WTC11 (cell line): ENCODE results near the gene SSC5D. TPM values are rescaled to one million over a fixed set of nuclear protein-coding genes. Genes with fewer than 3 reads are reported as not detected.

Experiments
- ATAC-seq: fragments of 200-7000 bp; cut with Tn5 transposase; 2 replicates; pipeline ENCODE4 v1.10.0; 2021; ENCODE audit warnings: mild to moderate bottlenecking, moderate library complexity
- CTCF ChIA-PET: fragments of 300-600 bp; sonication (Branson Sonifier 250); formaldehyde crosslinking; loops from one replicate; lab custom pipeline; 2021; ENCODE audit warnings: antibody characterized with exemption; lab: Charles Lee
- POLR2A ChIA-PET: fragments of 350-600 bp; sonication (Branson Sonifier 250); formaldehyde crosslinking; loops from one replicate; lab custom pipeline; 2021; ENCODE audit warnings: antibody characterized with exemption; lab: Charles Lee
- DNase-seq: peaks from one replicate; pipeline ENCODE4 v3.0.0; 2021; ENCODE audit warnings: low spot score
- H3K27ac Mint-ChIP-seq: 2 replicates; pipeline ENCODE4 v1.8.0; 2021; ENCODE audit warnings: mixed read lengths
- H3K27me3 Mint-ChIP-seq: 2 replicates; pipeline ENCODE4 v1.8.0; 2021; ENCODE audit warnings: low read depth, mild to moderate bottlenecking, moderate library complexity, mixed read lengths
- H3K36me3 Mint-ChIP-seq: 2 replicates; pipeline ENCODE4 v1.8.0; 2021; ENCODE audit warnings: mixed read lengths
- H3K4me1 Mint-ChIP-seq: 2 replicates; pipeline ENCODE4 v1.8.0; 2022; ENCODE audit warnings: mixed read lengths
- H3K4me3 Mint-ChIP-seq: 2 replicates; pipeline ENCODE4 v1.8.0; 2021; ENCODE audit warnings: mild to moderate bottlenecking, moderate library complexity, mixed read lengths
- H3K9me3 Mint-ChIP-seq: 2 replicates; pipeline ENCODE4 v1.8.0; 2021; ENCODE audit warnings: mixed read lengths
- EMX1 ChIP-seq: fragments of 250-450 bp; sonication (Bioruptor Pico); IDR thresholded peaks from 2 replicates; pipeline ENCODE4 v1.8.0; 2021; ENCODE audit warnings: mild to moderate bottlenecking
- FOXK1 ChIP-seq: sonication (generic); formaldehyde crosslinking; IDR thresholded peaks from 2 replicates; pipeline ENCODE4 v1.8.0; 2022; ENCODE audit warnings: mild to moderate bottlenecking, moderate library complexity, missing genetic modification reagents
- FOXP1 ChIP-seq: sonication (generic); formaldehyde crosslinking; IDR thresholded peaks from 2 replicates; pipeline ENCODE4 v1.8.0; 2022; ENCODE audit warnings: missing genetic modification reagents, mild to moderate bottlenecking, moderate library complexity, borderline replicate concordance
- JAZF1 ChIP-seq: fragments of 250-450 bp; sonication (Bioruptor Pico); IDR thresholded peaks from 2 replicates; pipeline ENCODE4 v1.9.0; 2021; ENCODE audit warnings: moderate library complexity, mild to moderate bottlenecking, inconsistent platforms
- NFATC4 ChIP-seq: fragments of 250-450 bp; sonication (Bioruptor Pico); IDR thresholded peaks from 2 replicates; pipeline ENCODE4 v1.9.0; 2021; ENCODE audit warnings: mild to moderate bottlenecking
- RORB ChIP-seq: fragments of 250-450 bp; sonication (Bioruptor Pico); IDR thresholded peaks from 2 replicates; pipeline ENCODE4 v1.9.0; 2021; ENCODE audit warnings: mild to moderate bottlenecking
- ZBTB21 ChIP-seq: sonication (generic); formaldehyde crosslinking; IDR thresholded peaks from 2 replicates; pipeline ENCODE4 v1.8.1; 2023; ENCODE audit warnings: mild to moderate bottlenecking, missing genetic modification reagents, borderline replicate concordance
- ZNF121 ChIP-seq: sonication (generic); formaldehyde crosslinking; IDR thresholded peaks from 2 replicates; pipeline ENCODE4 v1.8.0; 2023; ENCODE audit warnings: missing genetic modification reagents
- ZNF232 ChIP-seq: sonication (generic); formaldehyde crosslinking; IDR thresholded peaks from 2 replicates; pipeline ENCODE4 v1.8.0; 2022; ENCODE audit warnings: mild to moderate bottlenecking, missing genetic modification reagents
- total RNA-seq: library from RNA; stranded (reverse); gene quantifications from 3 replicates; pipeline ENCODE4 v1.2.3, GENCODE V29; 2021
- TF ChIP-seq, protein P1 (sequence below): sonication (generic); formaldehyde crosslinking; IDR thresholded peaks from 2 replicates; pipeline ENCODE4 v1.8.1; 2022; ENCODE audit warnings: mild to moderate bottlenecking, moderate library complexity, missing genetic modification reagents
- TF ChIP-seq, protein P2 (sequence below): sonication (generic); formaldehyde crosslinking; IDR thresholded peaks from 2 replicates; pipeline ENCODE4 v1.8.0; 2023; ENCODE audit warnings: missing genetic modification reagents
- TF ChIP-seq, protein P3 (sequence below): fragments of 250-450 bp; sonication (Bioruptor Pico); IDR thresholded peaks from 2 replicates; pipeline ENCODE4 v1.9.0; 2021; ENCODE audit warnings: mild to moderate bottlenecking
- TF ChIP-seq, protein P4 (sequence below): fragments of 250-450 bp; sonication (Bioruptor Pico); IDR thresholded peaks from 2 replicates; pipeline ENCODE4 v1.9.0; 2021; ENCODE audit warnings: moderate library complexity, mild to moderate bottlenecking, inconsistent platforms, borderline replicate concordance
- TF ChIP-seq, protein P5 (sequence below): sonication (generic); formaldehyde crosslinking; IDR thresholded peaks from 2 replicates; pipeline ENCODE4 v1.8.0; 2022; ENCODE audit warnings: mild to moderate bottlenecking, missing genetic modification reagents

SSC5D gene
- total RNA-seq, 1 experiment from 2014 or later = 2.9 TPM

DNA sequence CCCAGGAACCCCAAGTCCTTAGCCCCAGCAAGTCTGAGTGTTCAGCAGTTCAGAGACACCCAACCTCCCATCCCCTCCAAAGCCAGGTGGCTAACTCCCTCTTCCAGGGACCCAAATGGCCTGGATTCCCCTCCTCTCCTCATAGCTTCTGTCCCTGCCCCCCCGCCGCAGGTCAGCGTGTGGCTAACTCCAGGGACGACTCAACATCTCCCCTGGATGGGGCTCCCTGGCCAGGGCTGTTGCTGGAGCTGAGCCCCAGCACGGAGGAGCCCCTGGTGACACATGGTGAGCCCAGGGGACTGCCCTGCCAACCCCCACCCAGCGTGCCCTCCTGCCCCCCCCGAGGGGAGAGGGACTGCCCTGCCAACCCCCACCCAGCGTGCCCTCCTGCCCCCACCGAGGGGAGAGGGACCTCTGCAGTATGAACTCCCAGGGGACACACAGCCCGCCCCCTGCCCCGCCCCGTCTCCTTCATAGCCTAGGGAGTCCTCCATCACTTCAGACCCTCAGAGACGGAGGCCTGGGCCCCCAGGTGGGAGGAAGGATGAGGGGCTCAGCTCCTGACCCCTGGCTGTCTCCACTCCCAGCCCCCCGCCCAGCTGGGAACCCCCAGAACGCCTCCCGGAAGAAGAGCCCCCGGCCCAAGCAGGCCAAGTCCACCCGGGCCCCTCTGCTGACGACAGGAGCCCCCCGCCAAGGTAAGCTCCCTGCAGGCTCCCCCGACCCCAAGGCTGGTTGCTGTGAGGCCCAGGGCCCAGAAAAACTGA is 1.7 kb downstream of the SSC5D start (continued):
- TF ChIP-seq, protein P1, sequence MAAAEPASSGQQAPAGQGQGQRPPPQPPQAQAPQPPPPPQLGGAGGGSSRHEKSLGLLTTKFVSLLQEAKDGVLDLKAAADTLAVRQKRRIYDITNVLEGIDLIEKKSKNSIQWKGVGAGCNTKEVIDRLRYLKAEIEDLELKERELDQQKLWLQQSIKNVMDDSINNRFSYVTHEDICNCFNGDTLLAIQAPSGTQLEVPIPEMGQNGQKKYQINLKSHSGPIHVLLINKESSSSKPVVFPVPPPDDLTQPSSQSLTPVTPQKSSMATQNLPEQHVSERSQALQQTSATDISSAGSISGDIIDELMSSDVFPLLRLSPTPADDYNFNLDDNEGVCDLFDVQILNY = no peak
- TF ChIP-seq ZBTB21 (CRISPR knock-in tag) (no peak), NFATC4 (CRISPR knock-in tag) (no peak), JAZF1 (CRISPR knock-in tag) (no peak), ZNF232 (no peak)
- TF ChIP-seq, protein P2, sequence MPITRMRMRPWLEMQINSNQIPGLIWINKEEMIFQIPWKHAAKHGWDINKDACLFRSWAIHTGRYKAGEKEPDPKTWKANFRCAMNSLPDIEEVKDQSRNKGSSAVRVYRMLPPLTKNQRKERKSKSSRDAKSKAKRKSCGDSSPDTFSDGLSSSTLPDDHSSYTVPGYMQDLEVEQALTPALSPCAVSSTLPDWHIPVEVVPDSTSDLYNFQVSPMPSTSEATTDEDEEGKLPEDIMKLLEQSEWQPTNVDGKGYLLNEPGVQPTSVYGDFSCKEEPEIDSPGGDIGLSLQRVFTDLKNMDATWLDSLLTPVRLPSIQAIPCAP = no peak
- TF ChIP-seq, all 79 proteins: peak for 0

DNA sequence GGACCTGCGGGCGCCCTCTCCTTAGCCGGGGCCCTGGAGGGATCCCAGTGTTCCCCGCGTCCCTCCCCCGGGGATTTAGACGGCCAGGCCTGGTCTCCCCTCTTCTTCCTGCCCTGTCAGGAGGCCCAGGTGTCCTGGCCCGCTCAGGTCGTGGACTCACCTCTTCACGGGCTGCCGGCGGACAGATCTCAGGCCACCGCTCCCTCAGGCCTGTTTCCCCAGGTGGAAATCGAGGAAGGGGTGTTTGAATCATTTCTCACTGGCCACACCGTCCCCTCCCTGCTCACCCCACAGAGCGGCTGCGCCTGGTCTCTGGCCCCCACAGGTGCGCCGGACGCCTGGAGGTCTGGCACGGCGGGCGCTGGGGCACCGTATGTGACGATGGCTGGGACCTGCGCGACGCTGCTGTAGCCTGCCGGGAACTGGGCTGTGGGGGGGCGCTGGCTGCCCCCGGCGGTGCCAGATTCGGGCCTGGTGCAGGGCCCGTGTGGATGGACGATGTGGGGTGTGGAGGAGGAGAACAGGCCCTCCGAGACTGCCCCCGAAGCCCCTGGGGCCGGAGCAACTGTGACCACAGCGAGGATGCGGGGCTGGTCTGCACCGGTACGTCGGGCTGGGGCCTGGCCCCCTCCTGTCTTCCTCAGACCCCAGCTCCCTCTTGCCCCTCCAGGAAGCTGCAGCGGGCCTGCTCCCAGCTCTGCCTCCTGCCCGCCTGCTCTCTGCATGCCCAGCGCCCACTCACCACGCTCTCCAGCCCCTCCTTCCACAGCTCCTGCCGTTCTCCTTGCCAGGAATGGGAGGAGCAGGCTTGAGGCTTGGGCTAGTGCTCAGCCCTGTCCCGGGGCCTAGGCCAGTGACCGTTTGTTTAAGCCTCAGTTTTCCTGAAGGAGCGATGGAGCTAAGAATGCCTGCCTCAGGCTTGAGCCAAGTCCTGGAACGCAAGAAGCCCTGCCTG is 2.5 kb downstream of the SSC5D start:
- no peaks in the 10 kb centered on the region for H3K36me3 Mint-ChIP-seq
- no peak overlapping the region for H3K27ac Mint-ChIP-seq
- DNase-seq = no peak
- POLR2A ChIA-PET = no interaction called here
- no peak for ATAC-seq
- H3K27me3 Mint-ChIP-seq = peaks cover 3% of the 10 kb centered on the region
- H3K4me1 Mint-ChIP-seq = peaks cover 18% of the 10 kb centered on the region
- H3K4me3 Mint-ChIP-seq = no peak overlapping the region
- no peaks in the 10 kb centered on the region for H3K9me3 Mint-ChIP-seq
- no peak for TF ChIP-seq FOXK1 (CRISPR knock-in tag)
- TF ChIP-seq, protein P3, sequence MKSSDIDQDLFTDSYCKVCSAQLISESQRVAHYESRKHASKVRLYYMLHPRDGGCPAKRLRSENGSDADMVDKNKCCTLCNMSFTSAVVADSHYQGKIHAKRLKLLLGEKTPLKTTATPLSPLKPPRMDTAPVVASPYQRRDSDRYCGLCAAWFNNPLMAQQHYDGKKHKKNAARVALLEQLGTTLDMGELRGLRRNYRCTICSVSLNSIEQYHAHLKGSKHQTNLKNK (CRISPR knock-in tag) = no peak
- TF ChIP-seq NFATC4 (CRISPR knock-in tag) = no peak
- TF ChIP-seq, protein P4, sequence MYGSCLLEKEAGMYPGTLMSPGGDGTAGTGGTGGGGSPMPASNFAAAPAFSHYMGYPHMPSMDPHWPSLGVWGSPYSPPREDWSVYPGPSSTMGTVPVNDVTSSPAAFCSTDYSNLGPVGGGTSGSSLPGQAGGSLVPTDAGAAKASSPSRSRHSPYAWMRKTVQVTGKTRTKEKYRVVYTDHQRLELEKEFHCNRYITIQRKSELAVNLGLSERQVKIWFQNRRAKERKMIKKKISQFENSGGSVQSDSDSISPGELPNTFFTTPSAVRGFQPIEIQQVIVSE (CRISPR knock-in tag) = no peak
- TF ChIP-seq EMX1 = no peak
- no peak for TF ChIP-seq FOXP1 (CRISPR knock-in tag)
- TF ChIP-seq ZNF121 = no peak
- TF ChIP-seq, protein P5, sequence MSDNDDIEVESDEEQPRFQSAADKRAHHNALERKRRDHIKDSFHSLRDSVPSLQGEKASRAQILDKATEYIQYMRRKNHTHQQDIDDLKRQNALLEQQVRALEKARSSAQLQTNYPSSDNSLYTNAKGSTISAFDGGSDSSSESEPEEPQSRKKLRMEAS (CRISPR knock-in tag) = no peak
- TF ChIP-seq, all 79 proteins: peak for 0
- CTCF ChIA-PET = interaction anchor here (0.6 to 13.5 kb wide), 4 partner anchors 14 to 318 kb away, joined by 3 to 96 read pairs (median 3); no protein-coding TSS in a partner anchor

DNA sequence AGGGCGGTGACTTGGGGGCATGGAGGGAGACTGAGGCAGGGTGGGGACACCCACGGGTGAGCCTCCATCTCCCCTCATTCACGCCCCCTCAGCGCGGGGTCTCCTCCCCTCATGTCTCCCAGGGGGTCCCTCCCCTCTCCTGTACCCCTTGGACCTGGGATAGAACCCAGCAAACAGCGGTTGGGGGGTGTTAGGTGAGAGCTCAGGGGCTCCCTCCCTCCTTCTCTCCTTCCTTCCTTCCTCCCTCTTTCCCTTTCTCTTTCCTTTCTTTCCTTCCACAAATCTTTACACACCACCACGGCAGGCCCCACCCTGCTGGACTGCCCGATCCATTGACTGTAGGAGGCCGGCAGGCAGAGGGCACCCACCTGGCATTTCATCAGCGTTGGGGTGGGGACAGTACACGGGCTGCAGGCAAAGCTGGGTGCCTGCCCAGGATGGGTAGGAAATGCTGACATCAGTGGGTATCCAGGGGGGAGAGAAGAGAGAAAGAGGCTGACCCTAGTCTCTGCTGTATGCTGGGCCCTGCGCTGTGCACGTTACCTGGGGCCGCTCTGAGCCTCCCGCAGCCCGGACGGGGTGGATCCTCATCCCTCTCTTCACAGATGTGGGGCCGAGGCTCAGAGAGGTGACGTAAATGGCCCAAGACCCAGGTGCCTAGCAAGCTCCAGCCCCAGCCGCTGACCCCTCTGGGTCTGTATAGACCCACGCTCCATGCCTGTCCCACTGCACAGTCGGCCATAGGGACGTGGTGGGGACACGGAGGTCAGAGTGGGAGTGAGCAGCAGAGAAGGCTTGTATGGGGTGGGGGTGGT is 3.5 kb downstream of the SSC5D start:
- H3K36me3 Mint-ChIP-seq = no peaks in the 10 kb centered on the region
- H3K9me3 Mint-ChIP-seq = no peaks in the 10 kb centered on the region
- H3K4me3 Mint-ChIP-seq = no peak overlapping the region
- CTCF ChIA-PET = interaction anchor here (1.4 to 13.5 kb wide), 2 partner anchors 13 to 24 kb away, joined by 4 to 96 read pairs; no protein-coding TSS in a partner anchor
- peaks cover 14% of the 10 kb centered on the region for H3K4me1 Mint-ChIP-seq
- peaks cover 3% of the 10 kb centered on the region for H3K27me3 Mint-ChIP-seq
- POLR2A ChIA-PET = interaction anchor here (0.6 kb wide), 1 partner anchor 57 kb away, joined by 13 read pairs; no protein-coding TSS in a partner anchor
- ATAC-seq (no peak), DNase-seq (no peak)
- H3K27ac Mint-ChIP-seq = no peak overlapping the region
- TF ChIP-seq RORB (CRISPR knock-in tag) = no peak
